ENCODE measurements around the gene PHAF1. TPM values are rescaled to one million over a fixed set of nuclear protein-coding genes. Genes with fewer than 3 reads are reported as not detected.
A peak's percentile ranks its signal among the peaks of the same experiment; 100 is the strongest.

PHAF1 gene
- total RNA-seq, 1 donor from 2014 or later, result 14.9 TPM

GRCh38 chr16:67087291-67087690 is 22.4 kb upstream of the PHAF1 start:
- DNase-seq (ENCODE audit: low spot score), result no peak
- Mint-ChIP-seq H3K36me3 (ENCODE audit: low read depth) (no peaks in the 10 kb centered on the region), H3K27me3 (ENCODE audit: low read depth) (no peaks in the 10 kb centered on the region), H3K9me3 (ENCODE audit: low read depth) (no peaks in the 10 kb centered on the region), H3K4me3 (ENCODE audit: unreplicated experiment) (no peak overlapping the region), H3K4me1 (ENCODE audit: low read depth) (peaks cover 20% of the 10 kb centered on the region), H3K27ac (ENCODE audit: unreplicated experiment) (no peak overlapping the region)
- TF ChIP-seq CTCF (IDR thresholded peaks at IDR 0.05), result no peak

GRCh38 chr16:67087803-67088202 is 21.9 kb upstream of the PHAF1 start:
- DNase-seq (ENCODE audit: low spot score), result no peak
- H3K4me3 Mint-ChIP-seq (ENCODE audit: unreplicated experiment), result no peak overlapping the region
- no peaks in the 10 kb centered on the region for H3K36me3 Mint-ChIP-seq (ENCODE audit: low read depth)
- no peaks in the 10 kb centered on the region for H3K27me3 Mint-ChIP-seq (ENCODE audit: low read depth)
- H3K27ac Mint-ChIP-seq (ENCODE audit: unreplicated experiment), result no peak overlapping the region
- H3K4me1 Mint-ChIP-seq (ENCODE audit: low read depth), result peaks cover 20% of the 10 kb centered on the region
- no peak for TF ChIP-seq CTCF (IDR thresholded peaks at IDR 0.05)
- H3K9me3 Mint-ChIP-seq (ENCODE audit: low read depth), result no peaks in the 10 kb centered on the region

- TF ChIP-seq CTCF (IDR thresholded peaks at IDR 0.05), result no peak
- Mint-ChIP-seq H3K27ac (ENCODE audit: unreplicated experiment) (no peak overlapping the region), H3K27me3 (ENCODE audit: low read depth) (no peaks in the 10 kb centered on the region)
Measured at GRCh38 chr16:67088551-67088950, 21.2 kb upstream of the PHAF1 start.

GRCh38 chr16:67089101-67089500 is 20.6 kb upstream of the PHAF1 start:
- Mint-ChIP-seq H3K36me3 (ENCODE audit: low read depth) (no peaks in the 10 kb centered on the region), H3K27me3 (ENCODE audit: low read depth) (no peaks in the 10 kb centered on the region), H3K4me3 (ENCODE audit: unreplicated experiment) (no peak overlapping the region), H3K27ac (ENCODE audit: unreplicated experiment) (no peak overlapping the region), H3K9me3 (ENCODE audit: low read depth) (no peaks in the 10 kb centered on the region), H3K4me1 (ENCODE audit: low read depth) (peaks cover 20% of the 10 kb centered on the region)
- no peak for TF ChIP-seq CTCF (IDR thresholded peaks at IDR 0.05)
- no peak for DNase-seq (ENCODE audit: low spot score)

More at GRCh38 chr16:67088551-67088950, 21.2 kb upstream of the PHAF1 start:
- H3K4me3 Mint-ChIP-seq (ENCODE audit: unreplicated experiment), result no peak overlapping the region
- no peak for DNase-seq (ENCODE audit: low spot score)
- H3K9me3 Mint-ChIP-seq (ENCODE audit: low read depth), result no peaks in the 10 kb centered on the region
- no peaks in the 10 kb centered on the region for H3K36me3 Mint-ChIP-seq (ENCODE audit: low read depth)
- peaks cover 20% of the 10 kb centered on the region for H3K4me1 Mint-ChIP-seq (ENCODE audit: low read depth)

- no peak for DNase-seq (ENCODE audit: low spot score)
- H3K27me3 Mint-ChIP-seq (ENCODE audit: low read depth), result no peaks in the 10 kb centered on the region
- no peaks in the 10 kb centered on the region for H3K36me3 Mint-ChIP-seq (ENCODE audit: low read depth)
- H3K4me3 Mint-ChIP-seq (ENCODE audit: unreplicated experiment), result no peak overlapping the region
- peak overlapping the region; percentile 69 for H3K27ac Mint-ChIP-seq (ENCODE audit: unreplicated experiment)
- no peaks in the 10 kb centered on the region for H3K9me3 Mint-ChIP-seq (ENCODE audit: low read depth)
- TF ChIP-seq CTCF (IDR thresholded peaks at IDR 0.05), result no peak
- peaks cover 16% of the 10 kb centered on the region for H3K4me1 Mint-ChIP-seq (ENCODE audit: low read depth)
Measured at GRCh38 chr16:67091906-67092566, 17.7 kb upstream of the PHAF1 start.

Measured in chondrocyte (in vitro differentiated cells).